Right kidney (tissue), 1 donor: ENCODE results near the gene RELL2.

ENCODE experiments used
- DNase-seq: peaks from one replicate; pipeline ENCODE4 v3.0.0-alpha.2; 2016

The RELL2 gene

DNA sequence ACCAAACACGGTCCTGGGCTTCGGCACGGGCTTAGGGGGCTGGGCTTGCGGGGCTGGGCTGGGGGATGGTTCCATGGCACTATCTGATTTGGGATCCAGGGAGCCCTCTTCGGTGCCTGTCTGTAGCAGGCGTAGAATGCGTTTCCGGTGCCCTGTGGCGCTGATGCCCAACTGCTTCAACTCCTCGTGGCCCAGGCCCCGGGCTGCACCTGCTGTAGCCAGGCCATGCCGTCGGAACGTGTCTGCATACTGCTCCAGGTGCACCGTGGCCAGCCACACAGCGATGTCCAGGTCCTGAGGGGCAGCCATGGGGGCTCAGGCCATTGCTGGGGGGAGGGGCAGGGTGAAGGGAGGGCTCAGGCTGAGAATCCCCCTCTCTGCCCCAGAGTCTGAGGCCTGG, 43.4 kb downstream of the RELL2 start:
- DNase-seq, result no peak

- peak; percentile 42 for DNase-seq
These were observed 44.0 kb downstream of the RELL2 start for GRCh38 chr5:141680751-141681201.

DNA sequence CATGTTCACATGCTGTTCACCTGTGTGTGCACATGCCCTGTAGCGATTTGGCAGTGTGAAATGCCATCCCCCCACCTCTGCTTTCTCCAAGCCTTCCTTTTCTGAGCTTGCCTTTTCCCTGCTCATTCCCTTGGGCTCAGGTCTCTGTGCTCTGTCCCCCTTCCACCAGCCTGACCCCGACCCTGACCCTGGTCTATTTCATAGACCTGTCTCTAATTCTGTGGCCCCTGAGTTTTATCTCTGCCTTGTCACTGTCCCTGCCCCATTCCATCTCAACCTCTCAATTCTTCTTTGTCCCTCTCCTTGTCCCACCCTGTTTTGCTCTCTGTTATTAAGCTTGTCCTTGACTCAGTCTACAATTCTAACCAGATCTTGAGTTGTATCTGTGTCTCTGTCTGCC, 44.5 kb downstream of the RELL2 start:
- DNase-seq, result no peak

GRCh38 chr5:141681695-141682641, 45.2 kb downstream of the RELL2 start, which contains the start of gene ARAP3:
ARAP3 (minus strand) TSS chr5:141682230; CDS start chr5:141680486, 1,744 bp downstream.
- DNase-seq, result peak; percentile 73

DNA sequence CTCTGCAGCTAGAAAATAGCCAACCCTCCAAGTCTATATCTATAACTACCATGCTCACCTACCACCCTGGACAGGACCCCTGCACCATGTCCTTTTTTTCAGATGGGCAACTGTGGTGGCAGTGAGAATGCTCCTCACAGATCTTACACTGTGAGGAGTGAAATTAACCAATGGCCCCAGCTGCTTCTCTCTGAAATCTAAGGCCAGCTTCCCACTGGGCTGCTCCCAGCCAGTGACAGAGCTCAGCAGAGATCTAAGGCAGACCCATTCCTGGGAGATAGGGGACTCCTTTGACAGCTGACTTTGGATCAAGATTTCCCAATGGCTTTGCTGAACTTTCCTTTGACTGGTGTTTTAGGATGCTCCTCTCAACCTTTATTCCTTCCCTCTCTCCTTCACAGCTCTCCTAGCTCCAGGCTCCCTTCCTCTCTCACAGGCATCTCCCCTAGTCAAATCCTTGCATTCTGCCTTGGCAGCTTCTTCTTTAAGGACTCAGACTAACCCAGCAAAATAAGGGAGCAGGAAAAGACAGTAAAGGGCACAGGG, 46.9 kb downstream of the RELL2 start:
- no peak for DNase-seq

GRCh38 chr5:141685591-141685990, 48.8 kb downstream of the RELL2 start:
- no peak for DNase-seq

- no peak for DNase-seq
These were observed 50.0 kb downstream of the RELL2 start for GRCh38 chr5:141686648-141687416.
